Fibroblast of lung (primary cell): ENCODE measurements around the gene TIMMDC1. TPM values are rescaled to one million over a fixed set of nuclear protein-coding genes. Genes with fewer than 3 reads are reported as not detected.
A peak's percentile ranks its signal among the peaks of the same experiment; 100 is the strongest.

ENCODE experiments used
- DNase-seq, 2 donors: peaks; one replicate each; pipeline versions ENCODE4 v3.0.0 to v3.0.0-alpha.2; 2010; ENCODE audit warnings: low read depth in 2 of 2
- H2AFZ ChIP-seq: 2 replicates; pipeline ENCODE4 v1.5.1; 2012; ENCODE audit warnings: low read length, control low read depth, inconsistent platforms
- H3K27ac ChIP-seq: 2 replicates; pipeline ENCODE4 v1.5.1; 2011; ENCODE audit warnings: low read length, control low read depth; ENCODE audit not compliant: insufficient read depth
- H3K27me3 ChIP-seq: 2 replicates; pipeline ENCODE4 v1.5.1; 2011; ENCODE audit warnings: mild to moderate bottlenecking, low read length; ENCODE audit not compliant: control insufficient read depth, insufficient read depth
- H3K36me3 ChIP-seq: 2 replicates; pipeline ENCODE4 v1.5.1; 2011; ENCODE audit warnings: low read length; ENCODE audit not compliant: control insufficient read depth, insufficient read depth
- H3K4me1 ChIP-seq: 2 replicates; pipeline ENCODE4 v1.5.1; 2011; ENCODE audit warnings: low read length; ENCODE audit not compliant: control insufficient read depth, insufficient read depth; ENCODE audit errors: extremely low read depth
- H3K4me2 ChIP-seq: 2 replicates; pipeline ENCODE4 v1.5.1; 2011; ENCODE audit warnings: low read length, control low read depth; ENCODE audit not compliant: insufficient read depth; ENCODE audit errors: extremely low read depth
- H3K4me3 ChIP-seq, 4 experiments: fragments of 200-600 bp in 1 of 4; sonication (generic) in 1 of 4; replicated peaks in 1 of 4; 2 replicates each; pipeline ENCODE4 v1.5.1; 2011 to 2016; ENCODE audit warnings: low read length in 4 of 4, low read depth in 3 of 4, mild to moderate bottlenecking in 3 of 4, control low read depth in 2 of 4, inconsistent platforms in 1 of 4, mixed read lengths in 1 of 4; ENCODE audit not compliant: insufficient read depth in 1 of 4; ENCODE audit errors: control extremely low read depth in 1 of 4
- H3K79me2 ChIP-seq: 2 replicates; pipeline ENCODE4 v1.5.1; 2012; ENCODE audit warnings: mild to moderate bottlenecking, low read length, inconsistent platforms; ENCODE audit not compliant: control insufficient read depth, insufficient read depth
- H3K9ac ChIP-seq: 2 replicates; pipeline ENCODE4 v1.5.1; 2011; ENCODE audit warnings: mild to moderate bottlenecking, low read length, control low read depth; ENCODE audit not compliant: insufficient read depth
- H3K9me3 ChIP-seq: 2 replicates; pipeline ENCODE4 v1.5.1; 2012; ENCODE audit warnings: low read depth, low read length; ENCODE audit not compliant: control insufficient read depth, insufficient read depth
- H4K20me1 ChIP-seq: 2 replicates; pipeline ENCODE4 v1.5.1; 2011; ENCODE audit warnings: low read length; ENCODE audit not compliant: control insufficient read depth, insufficient read depth; ENCODE audit errors: extremely low read depth
- CTCF ChIP-seq, 2 donors: IDR thresholded peaks in 1 of 2; conservative IDR thresholded peaks in 1 of 2; 1 replicate in 1 of 2; 2 replicates in 1 of 2; pipeline ENCODE4 v1.5.1; 2011 to 2012; ENCODE audit warnings: low read length in 2 of 2, control low read depth in 1 of 2, inconsistent platforms in 1 of 2, low read depth in 1 of 2, mild to moderate bottlenecking in 1 of 2
- EZH2 ChIP-seq: IDR thresholded peaks from 2 replicates; pipeline ENCODE4 v1.5.1; 2012; ENCODE audit warnings: low read length, control low read depth, mild to moderate bottlenecking; ENCODE audit errors: missing control alignments
- polyA plus RNA-seq, 2 donors: library from polyadenylated mRNA; depleted of rRNA in 1 of 2; stranded (reverse) in 1 of 2; unstranded in 1 of 2; fragments of >200 nt; gene quantifications; 2 replicates each; pipeline ENCODE4 v1.2.1, GENCODE V29; 2011 to 2012; ENCODE audit warnings: missing spikeins in 1 of 2
- total RNA-seq: library from RNA; depleted of rRNA; stranded (reverse); fragments of >200 nt; gene quantifications from 2 replicates; pipeline ENCODE4 v1.2.1, GENCODE V29; 2014

The TIMMDC1 gene
- total and polyA plus RNA-seq, 2 donors (not counting 1 experiment from before 2014, with no cell fraction given): 59.5 to 60.1 TPM

GRCh38 chr3:119469418-119470189 lies 28.7 kb upstream of the TIMMDC1 start:
- no peaks in the 10 kb centered on the region for H3K4me1 ChIP-seq
- H3K79me2 ChIP-seq: no peaks in the 10 kb centered on the region
- no peaks in the 10 kb centered on the region for H3K9me3 ChIP-seq
- no peaks in the 10 kb centered on the region for H3K27me3 ChIP-seq
- no peaks in the 10 kb centered on the region for H4K20me1 ChIP-seq
- H3K36me3 ChIP-seq: no peaks in the 10 kb centered on the region
- DNase-seq: peak; percentile 34 to 47
- TF ChIP-seq CTCF (conservative IDR thresholded peaks at IDR 0.05 in 1 of 2, IDR thresholded peaks at IDR 0.05 in 1 of 2; ENCODE audit: low read depth in 1 of 2, low read length in 2 of 2) (no peak), EZH2 (no peak)
- peak overlapping the region; percentile 95 for H2AFZ ChIP-seq
- H3K4me2 ChIP-seq: peak overlapping the region; percentile 65
- H3K9ac ChIP-seq: peak overlapping the region; percentile 75
- H3K4me3 ChIP-seq: peak overlapping the region; percentile 75 to 96 (median 88)
- H3K27ac ChIP-seq: no peak overlapping the region

GRCh38 chr3:119470866-119471265 lies 27.5 kb upstream of the TIMMDC1 start:
- no peaks in the 10 kb centered on the region for H3K27me3 ChIP-seq
- no peak overlapping the region for H2AFZ ChIP-seq
- H3K4me3 ChIP-seq: no peak overlapping the region
- no peaks in the 10 kb centered on the region for H3K79me2 ChIP-seq
- H3K4me2 ChIP-seq: no peak overlapping the region
- no peaks in the 10 kb centered on the region for H4K20me1 ChIP-seq
- no peak overlapping the region for H3K9ac ChIP-seq
- no peak overlapping the region for H3K27ac ChIP-seq
- H3K9me3 ChIP-seq: no peaks in the 10 kb centered on the region
- no peak for TF ChIP-seq EZH2
- no peak for TF ChIP-seq CTCF (conservative IDR thresholded peaks at IDR 0.05 in 1 of 2, IDR thresholded peaks at IDR 0.05 in 1 of 2; ENCODE audit: low read depth in 1 of 2, low read length in 2 of 2)
- DNase-seq: no peak
- H3K4me1 ChIP-seq: no peaks in the 10 kb centered on the region
- no peaks in the 10 kb centered on the region for H3K36me3 ChIP-seq

- DNase-seq: peak in 1 of 2 donors; percentile 7
These were observed 17.3 kb upstream of the TIMMDC1 start for GRCh38 chr3:119481079-119481478.

More at GRCh38 chr3:119481079-119481478, 17.3 kb upstream of the TIMMDC1 start:
- Histone ChIP-seq H4K20me1 (no peaks in the 10 kb centered on the region), H3K4me2 (no peak overlapping the region), H3K9ac (no peak overlapping the region), H2AFZ (no peak overlapping the region), H3K36me3 (no peaks in the 10 kb centered on the region), H3K4me1 (no peaks in the 10 kb centered on the region), H3K9me3 (no peaks in the 10 kb centered on the region), H3K27ac (no peak overlapping the region), H3K4me3 (no peak overlapping the region), H3K79me2 (no peaks in the 10 kb centered on the region), H3K27me3 (no peaks in the 10 kb centered on the region)
- TF ChIP-seq EZH2: no peak
- TF ChIP-seq CTCF (conservative IDR thresholded peaks at IDR 0.05 in 1 of 2, IDR thresholded peaks at IDR 0.05 in 1 of 2; ENCODE audit: low read depth in 1 of 2, low read length in 2 of 2): no peak
